ENCODE measurements around the gene COL7A1.

Gene COL7A1

DNA sequence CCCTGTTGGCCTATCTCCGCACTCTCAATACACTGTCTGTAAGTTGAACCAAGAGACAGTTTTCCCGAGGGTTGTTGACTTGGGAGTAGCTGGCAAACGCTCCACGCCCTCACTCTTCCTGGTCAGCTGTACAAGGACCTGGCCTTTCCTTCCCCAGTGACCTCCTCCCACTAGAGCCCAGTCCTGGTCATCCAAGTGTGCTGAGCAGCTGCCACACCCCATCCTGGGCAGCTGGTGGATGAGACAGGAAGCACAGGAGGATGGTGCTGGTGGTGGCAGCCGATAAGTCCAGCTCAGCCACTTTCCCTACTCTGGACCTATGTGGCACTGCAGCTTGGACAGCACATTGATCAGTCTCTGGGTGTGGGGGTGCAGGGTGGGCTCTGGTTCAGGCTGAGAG lies 58.3 kb downstream of the COL7A1 start:
- DNase-seq (no peak), ATAC-seq (ENCODE audit: insufficient read depth, low read depth) (no peak)
- H3K4me2 ChIP-seq (ENCODE audit: insufficient read depth, low read length) = no peak overlapping the region
- H3K4me1 ChIP-seq (ENCODE audit: insufficient read depth, low read length) = no peaks in the 10 kb centered on the region
- no peak overlapping the region for H2AFZ ChIP-seq (ENCODE audit: low read depth, low read length)
- H3K27ac ChIP-seq (ENCODE audit: low read length) = no peak overlapping the region
- H3K27me3 ChIP-seq (ENCODE audit: insufficient read depth, low read length, poor library complexity) = no peaks in the 10 kb centered on the region
- TF ChIP-seq, protein P1, sequence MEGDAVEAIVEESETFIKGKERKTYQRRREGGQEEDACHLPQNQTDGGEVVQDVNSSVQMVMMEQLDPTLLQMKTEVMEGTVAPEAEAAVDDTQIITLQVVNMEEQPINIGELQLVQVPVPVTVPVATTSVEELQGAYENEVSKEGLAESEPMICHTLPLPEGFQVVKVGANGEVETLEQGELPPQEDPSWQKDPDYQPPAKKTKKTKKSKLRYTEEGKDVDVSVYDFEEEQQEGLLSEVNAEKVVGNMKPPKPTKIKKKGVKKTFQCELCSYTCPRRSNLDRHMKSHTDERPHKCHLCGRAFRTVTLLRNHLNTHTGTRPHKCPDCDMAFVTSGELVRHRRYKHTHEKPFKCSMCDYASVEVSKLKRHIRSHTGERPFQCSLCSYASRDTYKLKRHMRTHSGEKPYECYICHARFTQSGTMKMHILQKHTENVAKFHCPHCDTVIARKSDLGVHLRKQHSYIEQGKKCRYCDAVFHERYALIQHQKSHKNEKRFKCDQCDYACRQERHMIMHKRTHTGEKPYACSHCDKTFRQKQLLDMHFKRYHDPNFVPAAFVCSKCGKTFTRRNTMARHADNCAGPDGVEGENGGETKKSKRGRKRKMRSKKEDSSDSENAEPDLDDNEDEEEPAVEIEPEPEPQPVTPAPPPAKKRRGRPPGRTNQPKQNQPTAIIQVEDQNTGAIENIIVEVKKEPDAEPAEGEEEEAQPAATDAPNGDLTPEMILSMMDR (IDR thresholded peaks at IDR 0.05; ENCODE audit: borderline replicate concordance, extremely low read depth, low read length, poor library complexity, severe bottlenecking) = no peak
- TF ChIP-seq EZH2 (IDR thresholded peaks at IDR 0.05; ENCODE audit: borderline replicate concordance, low read depth, low read length, severe bottlenecking) = no peak
- no peak overlapping the region for H3K9ac ChIP-seq (ENCODE audit: low read depth, low read length)
- peaks cover 7% of the 10 kb centered on the region for H4K20me1 ChIP-seq (ENCODE audit: insufficient read depth, low read length)
- no peaks in the 10 kb centered on the region for H3K79me2 ChIP-seq (ENCODE audit: insufficient read depth, low read length)
- no peaks in the 10 kb centered on the region for H3K9me3 ChIP-seq (ENCODE audit: insufficient read depth, low read length, severe bottlenecking)
- peaks cover 25% of the 10 kb centered on the region for H3K36me3 ChIP-seq (ENCODE audit: insufficient read depth, low read length)
- H3K4me3 ChIP-seq (ENCODE audit: low read depth in 1 of 2, low read length in 2 of 2) = no peak overlapping the region

DNA sequence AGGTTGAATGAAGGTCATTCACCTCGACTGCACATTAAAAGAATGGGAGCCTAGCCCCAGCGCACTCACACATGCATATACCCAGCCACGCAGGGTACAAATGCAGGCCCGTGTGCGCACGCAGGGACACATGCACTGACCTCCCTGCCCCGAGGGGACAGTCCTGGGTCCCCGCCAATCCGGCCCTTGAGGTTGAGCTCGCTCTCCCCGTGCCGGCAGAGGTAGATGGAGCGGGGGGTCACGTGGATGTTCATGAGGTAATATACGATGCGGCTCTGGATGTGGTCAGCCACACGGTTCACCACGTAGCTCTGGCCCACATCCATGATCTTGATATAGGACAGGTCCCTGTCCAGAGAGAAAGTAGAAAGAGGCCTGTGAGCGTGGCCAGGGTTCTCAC lies 59.0 kb downstream of the COL7A1 start:
- H3K4me1 ChIP-seq (ENCODE audit: insufficient read depth, low read length) = no peaks in the 10 kb centered on the region
- H3K9me3 ChIP-seq (ENCODE audit: insufficient read depth, low read length, severe bottlenecking) = no peaks in the 10 kb centered on the region
- TF ChIP-seq, protein P1 (IDR thresholded peaks at IDR 0.05; ENCODE audit: borderline replicate concordance, extremely low read depth, low read length, poor library complexity, severe bottlenecking) = no peak
- no peak for TF ChIP-seq EZH2 (IDR thresholded peaks at IDR 0.05; ENCODE audit: borderline replicate concordance, low read depth, low read length, severe bottlenecking)
- H3K4me3 ChIP-seq (ENCODE audit: low read depth in 1 of 2, low read length in 2 of 2) = no peak overlapping the region
- no peaks in the 10 kb centered on the region for H3K27me3 ChIP-seq (ENCODE audit: insufficient read depth, low read length, poor library complexity)
- DNase-seq (no peak), ATAC-seq (ENCODE audit: insufficient read depth, low read depth) (no peak)
- H4K20me1 ChIP-seq (ENCODE audit: insufficient read depth, low read length) = peaks cover 7% of the 10 kb centered on the region
- H3K9ac ChIP-seq (ENCODE audit: low read depth, low read length) = no peak overlapping the region
- no peaks in the 10 kb centered on the region for H3K79me2 ChIP-seq (ENCODE audit: insufficient read depth, low read length)
- no peak overlapping the region for H2AFZ ChIP-seq (ENCODE audit: low read depth, low read length)
- no peak overlapping the region for H3K4me2 ChIP-seq (ENCODE audit: insufficient read depth, low read length)
- H3K27ac ChIP-seq (ENCODE audit: low read length) = no peak overlapping the region
- H3K36me3 ChIP-seq (ENCODE audit: insufficient read depth, low read length) = peaks cover 25% of the 10 kb centered on the region

DNA sequence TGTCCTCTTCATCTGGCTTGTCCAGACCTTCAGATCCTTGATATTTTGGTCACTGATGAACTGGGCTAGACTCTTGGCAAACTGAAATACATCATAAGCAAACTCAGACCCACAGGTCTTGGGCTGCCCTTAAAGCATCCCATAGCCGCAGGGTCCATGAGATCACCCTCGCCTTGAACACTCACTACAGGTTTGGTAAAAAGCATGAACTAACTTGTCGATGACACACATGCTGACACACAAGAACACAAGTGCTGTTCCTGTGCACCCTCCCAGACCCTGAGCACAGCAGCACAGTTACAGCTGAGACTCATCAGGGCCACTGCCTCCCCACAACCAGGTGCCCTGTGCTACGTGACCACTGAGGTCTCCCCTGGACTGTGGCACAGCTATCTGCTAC lies 59.6 kb downstream of the COL7A1 start:
- no peaks in the 10 kb centered on the region for H3K4me1 ChIP-seq (ENCODE audit: insufficient read depth, low read length)
- peaks cover 7% of the 10 kb centered on the region for H4K20me1 ChIP-seq (ENCODE audit: insufficient read depth, low read length)
- no peak overlapping the region for H3K9ac ChIP-seq (ENCODE audit: low read depth, low read length)
- H3K79me2 ChIP-seq (ENCODE audit: insufficient read depth, low read length) = no peaks in the 10 kb centered on the region
- no peak overlapping the region for H3K27ac ChIP-seq (ENCODE audit: low read length)
- H3K27me3 ChIP-seq (ENCODE audit: insufficient read depth, low read length, poor library complexity) = no peaks in the 10 kb centered on the region
- H3K9me3 ChIP-seq (ENCODE audit: insufficient read depth, low read length, severe bottlenecking) = no peaks in the 10 kb centered on the region
- no peak for ATAC-seq (ENCODE audit: insufficient read depth, low read depth)
- no peak overlapping the region for H2AFZ ChIP-seq (ENCODE audit: low read depth, low read length)
- no peak overlapping the region for H3K4me2 ChIP-seq (ENCODE audit: insufficient read depth, low read length)
- H3K4me3 ChIP-seq (ENCODE audit: low read depth in 1 of 2, low read length in 2 of 2) = no peak overlapping the region
- peaks cover 25% of the 10 kb centered on the region for H3K36me3 ChIP-seq (ENCODE audit: insufficient read depth, low read length)
- TF ChIP-seq EZH2 (IDR thresholded peaks at IDR 0.05; ENCODE audit: borderline replicate concordance, low read depth, low read length, severe bottlenecking) = no peak
- TF ChIP-seq, protein P1 (IDR thresholded peaks at IDR 0.05; ENCODE audit: borderline replicate concordance, extremely low read depth, low read length, poor library complexity, severe bottlenecking) = no peak
- no peak for DNase-seq

- H3K4me1 ChIP-seq (ENCODE audit: insufficient read depth, low read length) = no peaks in the 10 kb centered on the region
- H4K20me1 ChIP-seq (ENCODE audit: insufficient read depth, low read length) = peaks cover 7% of the 10 kb centered on the region; the same call in 1 of the 2 replicates
- no peaks in the 10 kb centered on the region for H3K27me3 ChIP-seq (ENCODE audit: insufficient read depth, low read length, poor library complexity)
- ATAC-seq (ENCODE audit: insufficient read depth, low read depth) (no peak), DNase-seq (no peak)
- H3K9me3 ChIP-seq (ENCODE audit: insufficient read depth, low read length, severe bottlenecking) = no peaks in the 10 kb centered on the region
- H2AFZ ChIP-seq (ENCODE audit: low read depth, low read length) = no peak overlapping the region
- H3K9ac ChIP-seq (ENCODE audit: low read depth, low read length) = no peak overlapping the region
- H3K79me2 ChIP-seq (ENCODE audit: insufficient read depth, low read length) = no peaks in the 10 kb centered on the region
- H3K27ac ChIP-seq (ENCODE audit: low read length) = no peak overlapping the region
- peaks cover 22% of the 10 kb centered on the region for H3K36me3 ChIP-seq (ENCODE audit: insufficient read depth, low read length)
- TF ChIP-seq EZH2 (IDR thresholded peaks at IDR 0.05; ENCODE audit: borderline replicate concordance, low read depth, low read length, severe bottlenecking) = no peak
- TF ChIP-seq, protein P1 (IDR thresholded peaks at IDR 0.05; ENCODE audit: borderline replicate concordance, extremely low read depth, low read length, poor library complexity, severe bottlenecking) = no peak
- no peak overlapping the region for H3K4me2 ChIP-seq (ENCODE audit: insufficient read depth, low read length)
- H3K4me3 ChIP-seq (ENCODE audit: low read depth in 1 of 2, low read length in 2 of 2) = no peak overlapping the region
Observed at GRCh38 chr3:48532977-48533337, 62.2 kb downstream of the COL7A1 start.
